Measurements from ENCODE around the gene ZNF662. TPM values are rescaled to one million over a fixed set of nuclear protein-coding genes. Genes with fewer than 3 reads are reported as not detected.
A peak's percentile ranks its signal among the peaks of the same experiment; 100 is the strongest.
"Not testable (repeated sequence)": the region's sequence is repeated elsewhere in the genome, so short reads cannot be mapped to it uniquely, and the experiment has no call there.

Gene ZNF662
- total and polyA plus RNA-seq, 2 donors (not counting 1 experiment from before 2014, with no cell fraction given) = 1.2 to 5.6 TPM

DNA sequence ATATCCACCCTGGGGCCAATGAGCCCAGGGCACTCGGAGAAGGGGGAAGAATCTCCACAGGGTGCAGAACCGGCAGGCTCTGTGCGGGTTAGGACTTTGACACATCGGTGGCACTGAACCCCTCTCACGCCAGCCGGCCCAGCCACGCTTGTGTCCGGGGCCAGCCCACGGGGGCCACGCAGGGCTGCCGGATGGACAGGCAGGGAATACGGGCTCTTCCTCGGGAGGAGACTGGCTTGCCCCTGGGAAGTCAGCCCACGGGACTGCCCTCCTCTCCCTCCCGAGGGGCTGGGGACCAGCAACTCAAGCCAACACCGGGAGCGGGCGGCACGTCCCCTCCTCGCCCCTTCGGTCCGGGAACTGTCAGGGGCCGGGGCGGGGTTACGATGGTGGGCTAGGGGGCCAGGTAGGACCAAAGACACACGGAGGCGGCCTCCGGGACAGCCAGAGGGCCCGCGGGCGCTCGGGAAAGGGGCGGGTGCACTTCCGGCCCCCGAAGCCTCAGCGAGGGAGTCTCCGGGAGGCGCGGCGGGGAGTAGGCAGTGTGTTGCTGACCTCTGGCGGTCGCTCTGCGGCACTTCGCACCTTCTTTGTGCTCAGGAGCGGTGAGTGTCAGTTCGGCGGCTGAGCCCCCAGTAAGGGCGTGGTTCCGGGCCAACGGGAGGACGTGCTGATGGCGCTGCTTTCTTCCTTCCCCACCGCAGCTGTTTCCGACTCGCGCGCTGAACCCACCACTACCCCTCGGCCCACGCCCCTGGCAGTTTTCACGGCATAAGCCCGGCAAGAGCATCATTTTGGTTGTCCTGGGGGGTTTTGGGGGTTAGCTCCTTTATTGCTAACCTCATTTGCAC, 25.1 kb upstream of the ZNF662 start:
- no peaks in the 10 kb centered on the region for H3K4me1 ChIP-seq (ENCODE audit: control insufficient read depth, extremely low read depth, insufficient read depth, low read length)
- H3K27me3 ChIP-seq (ENCODE audit: control insufficient read depth, insufficient read depth, low read length) = peaks cover 5% of the 10 kb centered on the region
- H3K9ac ChIP-seq (ENCODE audit: insufficient read depth, low read length) = peak overlapping the region; percentile 59
- peak overlapping the region; percentile 47 to 69 (median 58) for H3K4me3 ChIP-seq (replicated peaks in 1 of 4; ENCODE audit: control extremely low read depth in 1 of 4, insufficient read depth in 1 of 4, low read depth in 3 of 4, low read length in 4 of 4)
- H4K20me1 ChIP-seq (ENCODE audit: control insufficient read depth, extremely low read depth, insufficient read depth, low read length) = no peaks in the 10 kb centered on the region
- peak overlapping the region; percentile 79 for H3K4me2 ChIP-seq (ENCODE audit: extremely low read depth, insufficient read depth, low read length)
- no peaks in the 10 kb centered on the region for H3K9me3 ChIP-seq (ENCODE audit: control insufficient read depth, insufficient read depth, low read depth, low read length)
- H3K27ac ChIP-seq (ENCODE audit: insufficient read depth, low read length) = peak overlapping the region; percentile 19
- H3K79me2 ChIP-seq (ENCODE audit: control insufficient read depth, insufficient read depth, low read length) = no peaks in the 10 kb centered on the region
- TF ChIP-seq, protein P1, sequence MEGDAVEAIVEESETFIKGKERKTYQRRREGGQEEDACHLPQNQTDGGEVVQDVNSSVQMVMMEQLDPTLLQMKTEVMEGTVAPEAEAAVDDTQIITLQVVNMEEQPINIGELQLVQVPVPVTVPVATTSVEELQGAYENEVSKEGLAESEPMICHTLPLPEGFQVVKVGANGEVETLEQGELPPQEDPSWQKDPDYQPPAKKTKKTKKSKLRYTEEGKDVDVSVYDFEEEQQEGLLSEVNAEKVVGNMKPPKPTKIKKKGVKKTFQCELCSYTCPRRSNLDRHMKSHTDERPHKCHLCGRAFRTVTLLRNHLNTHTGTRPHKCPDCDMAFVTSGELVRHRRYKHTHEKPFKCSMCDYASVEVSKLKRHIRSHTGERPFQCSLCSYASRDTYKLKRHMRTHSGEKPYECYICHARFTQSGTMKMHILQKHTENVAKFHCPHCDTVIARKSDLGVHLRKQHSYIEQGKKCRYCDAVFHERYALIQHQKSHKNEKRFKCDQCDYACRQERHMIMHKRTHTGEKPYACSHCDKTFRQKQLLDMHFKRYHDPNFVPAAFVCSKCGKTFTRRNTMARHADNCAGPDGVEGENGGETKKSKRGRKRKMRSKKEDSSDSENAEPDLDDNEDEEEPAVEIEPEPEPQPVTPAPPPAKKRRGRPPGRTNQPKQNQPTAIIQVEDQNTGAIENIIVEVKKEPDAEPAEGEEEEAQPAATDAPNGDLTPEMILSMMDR (conservative IDR thresholded peaks at IDR 0.05 in 1 of 2, IDR thresholded peaks at IDR 0.05 in 1 of 2; ENCODE audit: low read depth in 1 of 2, low read length in 2 of 2) = peak; percentile 70 to 76
- TF ChIP-seq EZH2 (IDR thresholded peaks at IDR 0.05; ENCODE audit: low read length, missing control alignments) = no peak
- peak overlapping the region; percentile 87 for H2AFZ ChIP-seq (ENCODE audit: low read length)
- DNase-seq (ENCODE audit: low read depth in 2 of 2) = peak; percentile 75 to 77
- no peaks in the 10 kb centered on the region for H3K36me3 ChIP-seq (ENCODE audit: control insufficient read depth, insufficient read depth, low read length)

DNA sequence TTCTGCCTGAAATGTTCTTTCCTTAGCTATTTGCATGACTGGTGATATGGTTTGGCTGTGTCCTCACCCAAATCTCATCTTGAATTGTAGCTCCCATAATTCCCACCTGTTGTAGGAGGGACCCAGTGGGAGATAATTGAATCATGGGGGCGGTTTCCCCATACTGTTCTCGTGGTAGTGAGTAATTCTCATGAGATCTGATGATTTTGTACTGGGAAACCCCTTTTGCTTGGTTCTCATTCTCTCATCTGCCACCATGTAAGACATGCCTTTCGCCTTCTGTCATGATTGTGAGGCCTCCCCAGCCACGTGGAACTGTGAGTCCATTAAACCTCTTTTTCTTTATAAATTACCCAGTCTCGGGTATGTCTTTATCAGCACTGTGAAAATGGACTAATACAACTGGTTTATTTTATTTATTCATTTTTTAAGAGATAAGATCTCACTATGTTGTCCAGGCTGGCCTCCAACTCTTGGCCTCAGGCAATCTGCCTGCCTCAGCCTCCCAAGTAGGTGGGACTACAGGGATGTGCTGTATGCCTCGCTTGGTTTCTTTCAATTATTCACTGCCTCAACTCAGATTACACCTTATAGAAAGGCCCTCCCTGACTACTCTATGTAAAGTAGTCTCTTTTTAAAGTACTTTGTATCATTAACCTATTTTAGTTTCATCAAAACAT, 22.6 kb upstream of the ZNF662 start:
- H3K36me3 ChIP-seq (ENCODE audit: control insufficient read depth, insufficient read depth, low read length); H4K20me1 ChIP-seq (ENCODE audit: control insufficient read depth, extremely low read depth, insufficient read depth, low read length); H3K79me2 ChIP-seq (ENCODE audit: control insufficient read depth, insufficient read depth, low read length); H3K27me3 ChIP-seq (ENCODE audit: control insufficient read depth, insufficient read depth, low read length); H3K4me1 ChIP-seq (ENCODE audit: control insufficient read depth, extremely low read depth, insufficient read depth, low read length); H2AFZ ChIP-seq (ENCODE audit: low read length); H3K4me2 ChIP-seq (ENCODE audit: extremely low read depth, insufficient read depth, low read length); H3K27ac ChIP-seq (ENCODE audit: insufficient read depth, low read length); H3K9me3 ChIP-seq (ENCODE audit: control insufficient read depth, insufficient read depth, low read depth, low read length); H3K9ac ChIP-seq (ENCODE audit: insufficient read depth, low read length); DNase-seq (ENCODE audit: low read depth in 2 of 2); H3K4me3 ChIP-seq (replicated peaks in 1 of 4; ENCODE audit: control extremely low read depth in 1 of 4, insufficient read depth in 1 of 4, low read depth in 3 of 4, low read length in 4 of 4): not testable (repeated sequence)

GRCh38 chr3:42884324-42884723, 21.6 kb upstream of the ZNF662 start:
- TF ChIP-seq EZH2 (IDR thresholded peaks at IDR 0.05; ENCODE audit: low read length, missing control alignments) = no peak
- TF ChIP-seq, protein P1 (conservative IDR thresholded peaks at IDR 0.05 in 1 of 2, IDR thresholded peaks at IDR 0.05 in 1 of 2; ENCODE audit: low read depth in 1 of 2, low read length in 2 of 2) = no peak
- H3K4me3 ChIP-seq (replicated peaks in 1 of 4; ENCODE audit: control extremely low read depth in 1 of 4, insufficient read depth in 1 of 4, low read depth in 3 of 4, low read length in 4 of 4) = no peak overlapping the region
- no peaks in the 10 kb centered on the region for H3K79me2 ChIP-seq (ENCODE audit: control insufficient read depth, insufficient read depth, low read length)
- H3K4me2 ChIP-seq (ENCODE audit: extremely low read depth, insufficient read depth, low read length) = no peak overlapping the region
- H4K20me1 ChIP-seq (ENCODE audit: control insufficient read depth, extremely low read depth, insufficient read depth, low read length) = no peaks in the 10 kb centered on the region
- no peaks in the 10 kb centered on the region for H3K4me1 ChIP-seq (ENCODE audit: control insufficient read depth, extremely low read depth, insufficient read depth, low read length)
- no peak for DNase-seq (ENCODE audit: low read depth in 2 of 2)
- H3K27ac ChIP-seq (ENCODE audit: insufficient read depth, low read length) = no peak overlapping the region
- no peaks in the 10 kb centered on the region for H3K36me3 ChIP-seq (ENCODE audit: control insufficient read depth, insufficient read depth, low read length)
- H3K27me3 ChIP-seq (ENCODE audit: control insufficient read depth, insufficient read depth, low read length) = no peaks in the 10 kb centered on the region
- H2AFZ ChIP-seq (ENCODE audit: low read length) = no peak overlapping the region
- H3K9ac ChIP-seq (ENCODE audit: insufficient read depth, low read length) = no peak overlapping the region
- H3K9me3 ChIP-seq (ENCODE audit: control insufficient read depth, insufficient read depth, low read depth, low read length) = no peaks in the 10 kb centered on the region

Measured in fibroblast of lung (primary cell).